Activated CD4-positive, alpha-beta T cell treated with anti-CD3 and anti-CD28 coated beads for 24 hours (primary cell): Measurements from ENCODE around the gene RRBP1.
"Not testable (repeated sequence)": the region's sequence is repeated elsewhere in the genome, so short reads cannot be mapped to it uniquely, and the experiment has no call there.

Experiments
- DNase-seq, 2 donors: peaks; one replicate each; pipeline ENCODE4 v3.0.0-alpha.2; 2020; ENCODE audit warnings: low read depth in 2 of 2

The RRBP1 gene

GRCh38 chr20:17709361-17710293 lies 27.6 kb upstream of the RRBP1 start:
- no peak for DNase-seq

- DNase-seq: no peak
Observed at GRCh38 chr20:17708675-17709360, 26.8 kb upstream of the RRBP1 start.

- not testable (repeated sequence) for DNase-seq
Observed at GRCh38 chr20:17707951-17708350, 25.9 kb upstream of the RRBP1 start.

- DNase-seq: no peak
Observed at GRCh38 chr20:17706632-17707031, 24.6 kb upstream of the RRBP1 start.

- no peak for DNase-seq
Observed at GRCh38 chr20:17705916-17706315, 23.9 kb upstream of the RRBP1 start.

- no peak for DNase-seq
Observed at GRCh38 chr20:17704589-17705317, 22.7 kb upstream of the RRBP1 start.

- no peak for DNase-seq
Observed at GRCh38 chr20:17701826-17702225, 19.8 kb upstream of the RRBP1 start.

- no peak for DNase-seq
Observed at GRCh38 chr20:17700637-17701036, 18.6 kb upstream of the RRBP1 start.

GRCh38 chr20:17699931-17700351 lies 17.9 kb upstream of the RRBP1 start, which contains the start of gene BANF2:
TSS of gene BANF2 (plus strand) at chr20:17699966. CDS start at chr20:17725026, 25,060 bp downstream.
- DNase-seq: no peak

- no peak for DNase-seq
Observed at GRCh38 chr20:17698384-17698783, 16.3 kb upstream of the RRBP1 start.

GRCh38 chr20:17697171-17697570 lies 15.1 kb upstream of the RRBP1 start:
- no peak for DNase-seq

GRCh38 chr20:17696287-17696686 lies 14.2 kb upstream of the RRBP1 start:
- no peak for DNase-seq

GRCh38 chr20:17694767-17695166 lies 12.7 kb upstream of the RRBP1 start:
- no peak for DNase-seq

- no peak for DNase-seq
Observed at GRCh38 chr20:17693444-17694001, 11.5 kb upstream of the RRBP1 start.

GRCh38 chr20:17691758-17692157 lies 9.7 kb upstream of the RRBP1 start:
- DNase-seq: no peak

GRCh38 chr20:17690144-17690543 lies 8.1 kb upstream of the RRBP1 start:
- no peak for DNase-seq

GRCh38 chr20:17688965-17689364 lies 6.9 kb upstream of the RRBP1 start:
- no peak for DNase-seq

GRCh38 chr20:17687800-17688199 lies 5.8 kb upstream of the RRBP1 start:
- DNase-seq: no peak

GRCh38 chr20:17685168-17685567 lies 3.1 kb upstream of the RRBP1 start:
- no peak for DNase-seq

- DNase-seq: no peak
Observed at GRCh38 chr20:17684077-17684888, 2.2 kb upstream of the RRBP1 start.
